Osteocyte (in vitro differentiated cells): ENCODE data around the gene MUC4. TPM values are rescaled to one million over a fixed set of nuclear protein-coding genes. Genes with fewer than 3 reads are reported as not detected.

Source experiments
- DNase-seq: peaks from one replicate; pipeline ENCODE4 v3.0.0; 2021; ENCODE audit warnings: mixed read lengths; ENCODE audit not compliant: unreplicated experiment; ENCODE audit errors: extremely low spot score
- H3K27ac Mint-ChIP-seq: one replicate; pipeline ENCODE4 v1.8.0; 2021; ENCODE audit warnings: mild to moderate bottlenecking, mixed read lengths; ENCODE audit not compliant: unreplicated experiment
- H3K27me3 Mint-ChIP-seq: one replicate; pipeline ENCODE4 v1.8.0; 2021; ENCODE audit warnings: mixed read lengths; ENCODE audit not compliant: unreplicated experiment
- H3K36me3 Mint-ChIP-seq: one replicate; pipeline ENCODE4 v1.8.0; 2021; ENCODE audit warnings: mixed read lengths; ENCODE audit not compliant: unreplicated experiment
- H3K4me1 Mint-ChIP-seq: one replicate; pipeline ENCODE4 v1.8.0; 2021; ENCODE audit warnings: mixed read lengths; ENCODE audit not compliant: unreplicated experiment
- H3K4me3 Mint-ChIP-seq: one replicate; pipeline ENCODE4 v1.8.0; 2021; ENCODE audit warnings: mild to moderate bottlenecking, moderate library complexity, mixed read lengths; ENCODE audit not compliant: unreplicated experiment
- H3K9me3 Mint-ChIP-seq: one replicate; pipeline ENCODE4 v1.8.0; 2021; ENCODE audit warnings: mixed read lengths; ENCODE audit not compliant: unreplicated experiment
- CTCF ChIP-seq: fragments of 200-600 bp; sonication (generic); IDR thresholded peaks from 2 replicates; pipeline ENCODE4 v1.5.0; 2021; ENCODE audit warnings: antibody characterized with exemption, mild to moderate bottlenecking, moderate library complexity
- total RNA-seq: library from RNA; stranded (reverse); gene quantifications from 2 replicates; pipeline ENCODE4 v1.2.1, GENCODE V29; 2021

MUC4 gene
- total RNA-seq, 1 donor from 2014 or later = not detected

DNA sequence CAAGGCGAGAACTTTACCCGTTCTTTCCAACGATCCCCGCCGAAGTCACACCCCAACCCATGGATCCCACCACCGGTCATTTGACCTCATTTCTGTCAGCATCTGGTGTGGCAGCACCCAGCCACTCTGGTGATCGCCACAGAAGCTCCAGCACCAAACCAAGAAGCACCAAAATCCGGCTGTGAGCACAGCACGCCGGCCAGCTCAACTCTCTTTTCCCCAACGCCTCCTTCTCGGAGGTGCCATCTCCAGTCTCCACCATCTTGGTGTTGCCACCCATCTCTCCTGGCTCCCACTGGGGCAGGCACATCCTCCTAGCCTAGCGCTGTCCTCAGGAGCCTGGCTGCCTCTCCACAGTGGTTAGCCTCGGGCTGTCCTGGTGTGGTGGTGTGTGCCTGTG is 6.5 kb downstream of the MUC4 start:
- peaks cover 4% of the 10 kb centered on the region for H3K4me1 Mint-ChIP-seq
- DNase-seq = no peak
- peaks cover 50% of the 10 kb centered on the region for H3K27me3 Mint-ChIP-seq
- no peak overlapping the region for H3K4me3 Mint-ChIP-seq
- H3K9me3 Mint-ChIP-seq = no peaks in the 10 kb centered on the region
- no peaks in the 10 kb centered on the region for H3K36me3 Mint-ChIP-seq
- no peak overlapping the region for H3K27ac Mint-ChIP-seq
- TF ChIP-seq CTCF = no peak

DNA sequence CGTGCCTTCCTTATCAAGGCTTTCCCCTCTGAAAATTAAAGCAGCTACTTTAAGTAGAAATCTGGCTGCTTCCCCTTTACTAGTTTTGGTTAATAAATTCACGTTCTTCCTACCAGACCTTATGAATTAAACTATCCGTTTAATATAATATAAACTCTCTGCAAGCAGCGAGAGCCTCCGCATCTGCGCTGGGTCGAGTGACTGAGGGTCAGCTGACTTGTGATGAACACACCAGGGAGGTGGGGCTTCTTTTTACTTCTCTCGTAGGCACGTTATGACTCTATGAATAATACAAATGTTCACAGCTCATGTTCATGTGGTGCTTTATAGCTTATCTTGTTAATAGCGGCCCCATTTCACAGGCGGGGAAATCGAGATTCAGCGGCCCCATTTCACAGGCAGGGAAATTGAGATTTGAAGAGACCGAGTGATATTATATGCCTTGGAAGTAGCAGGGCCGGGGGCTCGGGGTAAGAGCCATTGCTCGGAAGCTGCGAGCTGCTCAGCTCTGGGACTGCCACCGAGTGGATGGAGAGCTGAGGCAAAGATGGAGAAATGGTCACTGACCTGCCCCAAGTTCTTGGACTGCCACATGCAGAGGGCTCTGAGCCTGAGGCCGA is 8.3 kb downstream of the MUC4 start:
- Mint-ChIP-seq H3K27me3 (peaks cover 50% of the 10 kb centered on the region), H3K4me1 (peaks cover 4% of the 10 kb centered on the region), H3K27ac (no peak overlapping the region), H3K4me3 (no peak overlapping the region), H3K9me3 (no peaks in the 10 kb centered on the region), H3K36me3 (no peaks in the 10 kb centered on the region)
- TF ChIP-seq CTCF = no peak
- DNase-seq = no peak

DNA sequence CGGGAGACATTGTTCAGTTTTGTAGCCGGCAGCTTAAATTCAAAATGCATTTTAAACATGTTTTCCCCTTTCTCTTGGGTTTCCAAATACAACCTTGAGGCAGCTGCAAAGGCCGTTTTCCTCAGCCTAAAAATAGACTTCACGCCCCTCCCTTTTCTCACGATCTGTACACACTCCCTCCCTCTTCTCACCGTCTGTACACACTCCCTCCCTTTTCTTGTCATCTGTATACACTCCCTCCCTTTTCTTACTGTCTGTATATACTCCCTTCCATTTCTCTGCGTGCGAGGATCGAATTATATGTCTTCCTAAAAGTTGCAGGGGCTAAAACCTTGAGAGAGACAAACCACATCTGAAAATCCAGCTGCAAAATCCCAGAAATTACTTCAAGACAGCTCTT is 8.9 kb downstream of the MUC4 start:
- no peak for DNase-seq
- Mint-ChIP-seq H3K4me3 (no peak overlapping the region), H3K27me3 (peaks cover 50% of the 10 kb centered on the region)

DNA sequence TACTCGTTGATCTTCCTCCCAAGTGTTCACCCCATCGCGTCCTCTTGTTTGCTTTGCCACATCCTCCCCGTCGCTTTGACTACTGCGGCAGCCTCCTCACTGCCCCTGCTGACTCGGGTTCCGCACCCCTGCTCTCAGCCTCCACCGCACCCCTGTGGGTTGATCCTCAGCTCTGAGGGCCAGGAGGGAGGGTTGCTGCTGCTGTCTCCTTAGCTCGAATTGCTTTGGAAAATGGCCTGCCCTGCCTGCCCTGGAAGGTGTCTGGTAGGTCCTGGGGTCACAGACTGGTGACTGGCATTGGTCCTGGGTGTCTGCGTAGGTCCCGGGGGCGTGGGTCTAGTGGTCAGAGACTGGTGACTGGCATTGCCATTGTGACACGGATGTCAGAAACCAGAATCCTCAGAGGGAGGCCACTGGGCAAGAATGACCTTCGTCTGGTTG is 9.4 kb downstream of the MUC4 start:
- H3K4me1 Mint-ChIP-seq = peaks cover 4% of the 10 kb centered on the region
- no peak overlapping the region for H3K4me3 Mint-ChIP-seq
- no peak for TF ChIP-seq CTCF
- no peaks in the 10 kb centered on the region for H3K36me3 Mint-ChIP-seq
- no peak overlapping the region for H3K27ac Mint-ChIP-seq
- peaks cover 54% of the 10 kb centered on the region for H3K27me3 Mint-ChIP-seq
- H3K9me3 Mint-ChIP-seq = no peaks in the 10 kb centered on the region
- DNase-seq = no peak

More for the DNA sequence above, 8.9 kb downstream of the MUC4 start:
- peaks cover 4% of the 10 kb centered on the region for H3K4me1 Mint-ChIP-seq
- no peak overlapping the region for H3K27ac Mint-ChIP-seq
- no peaks in the 10 kb centered on the region for H3K36me3 Mint-ChIP-seq
- no peaks in the 10 kb centered on the region for H3K9me3 Mint-ChIP-seq
- no peak for TF ChIP-seq CTCF

DNA sequence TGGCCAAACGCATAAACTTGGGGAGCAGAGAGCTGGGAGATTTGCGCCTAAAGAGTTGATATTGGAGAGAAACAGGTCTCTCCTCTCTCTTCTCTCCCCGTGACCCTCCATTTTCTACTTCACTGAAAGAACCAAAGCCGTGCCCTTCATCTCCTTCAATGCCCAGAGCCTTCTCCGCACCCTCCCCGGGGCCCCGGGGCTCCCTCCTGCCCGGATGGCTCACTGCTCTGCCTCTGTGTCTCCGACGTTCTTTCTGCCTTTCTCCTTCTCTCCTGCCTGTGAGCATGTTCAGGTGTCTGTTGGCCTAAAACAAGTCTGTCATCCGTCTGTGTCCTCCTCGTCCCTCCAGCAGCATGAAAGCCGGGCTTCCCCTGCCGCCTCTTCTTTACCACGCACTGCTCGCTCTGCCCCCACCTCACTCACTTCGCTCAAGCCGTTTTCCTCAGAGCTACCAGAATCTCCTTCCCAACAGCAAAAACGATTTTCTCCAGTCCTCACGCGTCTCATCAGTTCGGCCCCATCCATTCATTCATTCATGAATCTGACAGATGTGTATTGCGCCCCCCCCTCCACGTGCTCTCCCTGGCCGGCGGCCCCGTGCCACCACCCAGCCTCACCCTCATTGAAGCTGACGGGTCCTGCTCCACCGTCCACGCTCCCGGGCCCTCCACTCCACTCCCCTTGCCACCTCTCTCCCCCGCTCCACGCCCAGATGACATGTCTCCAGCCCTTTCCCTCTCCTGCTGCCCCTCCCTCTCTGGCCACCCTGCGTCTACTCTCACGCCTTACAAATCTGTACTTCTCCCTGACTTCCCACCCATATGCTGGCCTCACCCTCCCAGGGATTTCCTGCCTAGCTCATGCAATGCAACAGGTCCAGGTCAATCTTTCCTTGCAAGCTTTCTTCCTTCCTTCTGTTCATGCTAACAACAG is 10.2 kb downstream of the MUC4 start:
- H3K27me3 Mint-ChIP-seq = peaks cover 57% of the 10 kb centered on the region
- no peaks in the 10 kb centered on the region for H3K9me3 Mint-ChIP-seq
- H3K27ac Mint-ChIP-seq = no peak overlapping the region
- H3K4me3 Mint-ChIP-seq = no peak overlapping the region
- DNase-seq = peak; percentile 80
- no peak for TF ChIP-seq CTCF
- no peaks in the 10 kb centered on the region for H3K36me3 Mint-ChIP-seq
- peaks cover 4% of the 10 kb centered on the region for H3K4me1 Mint-ChIP-seq
